ENCODE data around the gene BMP6. TPM values are rescaled to one million over a fixed set of nuclear protein-coding genes. Genes with fewer than 3 reads are reported as not detected.

Gene BMP6
- total RNA-seq, 3 donors from 2014 or later = 3.5 to 11.1 (median 6.2) TPM

- Histone ChIP-seq H3K27me3 (no peaks in the 10 kb centered on the region), H3K4me1 (no peaks in the 10 kb centered on the region), H3K27ac (no peak overlapping the region), H3K36me3 (peaks cover 13% of the 10 kb centered on the region), H3K4me3 (no peak overlapping the region), H3K9me3 (no peaks in the 10 kb centered on the region)
- no peak for DNase-seq (ENCODE audit: low spot score in 2 of 2)
- intact Hi-C loops (cut with DNase I; ENCODE audit: low total_unique reads) = no loop called here
- no peak for TF ChIP-seq POLR2A (IDR thresholded peaks at IDR 0.05)
- TF ChIP-seq, protein P1, sequence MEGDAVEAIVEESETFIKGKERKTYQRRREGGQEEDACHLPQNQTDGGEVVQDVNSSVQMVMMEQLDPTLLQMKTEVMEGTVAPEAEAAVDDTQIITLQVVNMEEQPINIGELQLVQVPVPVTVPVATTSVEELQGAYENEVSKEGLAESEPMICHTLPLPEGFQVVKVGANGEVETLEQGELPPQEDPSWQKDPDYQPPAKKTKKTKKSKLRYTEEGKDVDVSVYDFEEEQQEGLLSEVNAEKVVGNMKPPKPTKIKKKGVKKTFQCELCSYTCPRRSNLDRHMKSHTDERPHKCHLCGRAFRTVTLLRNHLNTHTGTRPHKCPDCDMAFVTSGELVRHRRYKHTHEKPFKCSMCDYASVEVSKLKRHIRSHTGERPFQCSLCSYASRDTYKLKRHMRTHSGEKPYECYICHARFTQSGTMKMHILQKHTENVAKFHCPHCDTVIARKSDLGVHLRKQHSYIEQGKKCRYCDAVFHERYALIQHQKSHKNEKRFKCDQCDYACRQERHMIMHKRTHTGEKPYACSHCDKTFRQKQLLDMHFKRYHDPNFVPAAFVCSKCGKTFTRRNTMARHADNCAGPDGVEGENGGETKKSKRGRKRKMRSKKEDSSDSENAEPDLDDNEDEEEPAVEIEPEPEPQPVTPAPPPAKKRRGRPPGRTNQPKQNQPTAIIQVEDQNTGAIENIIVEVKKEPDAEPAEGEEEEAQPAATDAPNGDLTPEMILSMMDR (IDR thresholded peaks at IDR 0.05) = no peak
- no peak for TF ChIP-seq POLR2AphosphoS5 (IDR thresholded peaks at IDR 0.05)
Observed at GRCh38 chr6:7882505-7883257, 156.8 kb downstream of the BMP6 start.

GRCh38 chr6:7883381-7883780, 157.5 kb downstream of the BMP6 start:
- Histone ChIP-seq H3K27ac (no peak overlapping the region), H3K4me1 (no peaks in the 10 kb centered on the region), H3K36me3 (peaks cover 18% of the 10 kb centered on the region), H3K27me3 (no peaks in the 10 kb centered on the region), H3K4me3 (no peak overlapping the region), H3K9me3 (no peaks in the 10 kb centered on the region)
- no peak for DNase-seq (ENCODE audit: low spot score in 2 of 2)
- TF ChIP-seq, protein P1 (IDR thresholded peaks at IDR 0.05) = no peak
- TF ChIP-seq POLR2A (IDR thresholded peaks at IDR 0.05) (no peak), POLR2AphosphoS5 (IDR thresholded peaks at IDR 0.05) (no peak)
- intact Hi-C loops (cut with DNase I; ENCODE audit: low total_unique reads) = no loop called here

DNA sequence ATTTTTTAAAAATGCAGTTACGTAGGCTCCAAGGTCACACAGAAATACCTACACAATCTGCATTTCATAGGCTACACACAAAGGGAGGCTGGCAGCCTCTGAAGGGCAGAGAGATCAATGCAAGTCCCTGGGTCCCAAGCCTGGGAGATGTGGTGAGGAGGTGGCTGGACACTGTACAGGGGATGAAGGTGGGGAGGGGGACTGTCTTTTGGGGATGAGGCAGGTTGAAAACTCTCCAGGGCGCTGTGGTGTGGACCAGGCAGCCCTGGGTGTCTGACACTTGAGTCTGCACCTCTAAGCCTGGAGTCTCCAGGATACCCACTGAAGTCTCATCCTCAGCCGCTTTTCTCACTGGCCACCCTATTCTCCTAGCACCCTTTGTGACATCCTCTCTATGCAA, 160.2 kb downstream of the BMP6 start:
- Histone ChIP-seq H3K36me3 (peaks cover 18% of the 10 kb centered on the region), H3K9me3 (no peaks in the 10 kb centered on the region), H3K27me3 (no peaks in the 10 kb centered on the region), H3K27ac (no peak overlapping the region), H3K4me1 (no peaks in the 10 kb centered on the region), H3K4me3 (no peak overlapping the region)
- TF ChIP-seq, protein P1 (IDR thresholded peaks at IDR 0.05) = no peak
- TF ChIP-seq POLR2A (IDR thresholded peaks at IDR 0.05) = no peak
- no peak for TF ChIP-seq POLR2AphosphoS5 (IDR thresholded peaks at IDR 0.05)
- no peak for DNase-seq (ENCODE audit: low spot score in 2 of 2)
- intact Hi-C loops (cut with DNase I; ENCODE audit: low total_unique reads) = no loop called here

- Histone ChIP-seq H3K27me3 (no peaks in the 10 kb centered on the region), H3K36me3 (peaks cover 23% of the 10 kb centered on the region), H3K4me1 (no peaks in the 10 kb centered on the region), H3K9me3 (no peaks in the 10 kb centered on the region), H3K27ac (no peak overlapping the region), H3K4me3 (no peak overlapping the region)
- no peak for DNase-seq (ENCODE audit: low spot score in 2 of 2)
- intact Hi-C loops (cut with DNase I; ENCODE audit: low total_unique reads) = no loop called here
- TF ChIP-seq POLR2A (IDR thresholded peaks at IDR 0.05) (no peak), POLR2AphosphoS5 (IDR thresholded peaks at IDR 0.05) (no peak)
- TF ChIP-seq, protein P1 (IDR thresholded peaks at IDR 0.05) = no peak
Observed at GRCh38 chr6:7887278-7887991, 161.5 kb downstream of the BMP6 start.

Data from breast epithelium (tissue), 4 donors.